GM18907 (cell line): Measurements from ENCODE around the gene ADAM15.

ENCODE experiments used
- ATAC-seq: cut with Tn5 transposase; IDR thresholded peaks from one replicate; pipeline ENCODE4 v1.9.1; 2021; ENCODE audit warnings: mild to moderate bottlenecking, moderate library complexity; ENCODE audit not compliant: unreplicated experiment

The ADAM15 gene

GRCh38 chr1:155110381-155110780, 59.3 kb downstream of the ADAM15 start:
- ATAC-seq: no peak

GRCh38 chr1:155110826-155111225, 59.7 kb downstream of the ADAM15 start:
- no peak for ATAC-seq
